ENCODE measurements around the gene C19orf47. TPM values are rescaled to one million over a fixed set of nuclear protein-coding genes. Genes with fewer than 3 reads are reported as not detected.

The C19orf47 gene
- polyA plus RNA-seq, 1 donor from 2014 or later = 22.8 TPM

- Histone ChIP-seq H3K9ac (ENCODE audit: low read length) (no peak overlapping the region), H4K20me1 (ENCODE audit: insufficient read depth) (no peaks in the 10 kb centered on the region), H3F3A (ENCODE audit: insufficient read depth, low read length, poor library complexity, severe bottlenecking) (no peaks in the 10 kb centered on the region), H3K9me2 (ENCODE audit: insufficient read depth, low read length) (no peaks in the 10 kb centered on the region), H3K4me3 (ENCODE audit: low read length) (no peak overlapping the region), H3K27me3 (ENCODE audit: insufficient read depth, low read depth, low read length) (no peaks in the 10 kb centered on the region), H3K9me3 (ENCODE audit: low read length) (no peaks in the 10 kb centered on the region), H3K36me3 (ENCODE audit: insufficient read depth, low read length) (no peaks in the 10 kb centered on the region), H2AFZ (ENCODE audit: low read depth, low read length) (no peak overlapping the region), H3K79me2 (replicated peaks; ENCODE audit: insufficient read depth, low read length) (no peaks in the 10 kb centered on the region), H3K4me2 (ENCODE audit: low read length) (no peak overlapping the region), H3K27ac (ENCODE audit: low read length) (no peak overlapping the region)
- TF ChIP-seq CTCF (IDR thresholded peaks at IDR 0.05; ENCODE audit: poor library complexity, severe bottlenecking) (no peak), RAD21 (conservative IDR thresholded peaks at IDR 0.05) (no peak), EP300 (conservative IDR thresholded peaks at IDR 0.05; ENCODE audit: poor library complexity, severe bottlenecking) (no peak), TAF1 (IDR thresholded peaks at IDR 0.05; ENCODE audit: low read depth) (no peak), EZH2 (IDR thresholded peaks at IDR 0.05; ENCODE audit: borderline replicate concordance, insufficient read depth, low read length, poor library complexity, severe bottlenecking) (no peak), SMC3 (conservative IDR thresholded peaks at IDR 0.05; ENCODE audit: poor library complexity) (no peak), MXI1 (conservative IDR thresholded peaks at IDR 0.05; ENCODE audit: poor library complexity, severe bottlenecking) (no peak), POLR2AphosphoS5 (IDR thresholded peaks at IDR 0.05) (no peak), REST (IDR thresholded peaks at IDR 0.05; ENCODE audit: borderline replicate concordance) (no peak)
Observed at GRCh38 chr19:40326201-40326600, 22.0 kb downstream of the C19orf47 start.

GRCh38 chr19:40323705-40324104 lies 24.5 kb downstream of the C19orf47 start:
- no peak for TF ChIP-seq CTCF (IDR thresholded peaks at IDR 0.05; ENCODE audit: poor library complexity, severe bottlenecking)
- TF ChIP-seq SMC3 (conservative IDR thresholded peaks at IDR 0.05; ENCODE audit: poor library complexity) = no peak
- TF ChIP-seq EZH2 (IDR thresholded peaks at IDR 0.05; ENCODE audit: borderline replicate concordance, insufficient read depth, low read length, poor library complexity, severe bottlenecking) = no peak
- no peak for TF ChIP-seq EP300 (conservative IDR thresholded peaks at IDR 0.05; ENCODE audit: poor library complexity, severe bottlenecking)
- TF ChIP-seq TAF1 (IDR thresholded peaks at IDR 0.05; ENCODE audit: low read depth) = no peak
- no peak for TF ChIP-seq RAD21 (conservative IDR thresholded peaks at IDR 0.05)
- no peak for TF ChIP-seq MXI1 (conservative IDR thresholded peaks at IDR 0.05; ENCODE audit: poor library complexity, severe bottlenecking)
- no peak for TF ChIP-seq POLR2AphosphoS5 (IDR thresholded peaks at IDR 0.05)
- TF ChIP-seq REST (IDR thresholded peaks at IDR 0.05; ENCODE audit: borderline replicate concordance) = no peak
- H3K27me3 ChIP-seq (ENCODE audit: insufficient read depth, low read depth, low read length) = no peaks in the 10 kb centered on the region
- no peaks in the 10 kb centered on the region for H3K9me3 ChIP-seq (ENCODE audit: low read length)
- H3K79me2 ChIP-seq (replicated peaks; ENCODE audit: insufficient read depth, low read length) = no peaks in the 10 kb centered on the region
- no peak overlapping the region for H3K9ac ChIP-seq (ENCODE audit: low read length)
- no peak overlapping the region for H3K27ac ChIP-seq (ENCODE audit: low read length)
- no peak overlapping the region for H3K4me2 ChIP-seq (ENCODE audit: low read length)
- no peaks in the 10 kb centered on the region for H3K9me2 ChIP-seq (ENCODE audit: insufficient read depth, low read length)
- H3K4me3 ChIP-seq (ENCODE audit: low read length) = no peak overlapping the region
- H3F3A ChIP-seq (ENCODE audit: insufficient read depth, low read length, poor library complexity, severe bottlenecking) = no peaks in the 10 kb centered on the region
- H2AFZ ChIP-seq (ENCODE audit: low read depth, low read length) = no peak overlapping the region
- H4K20me1 ChIP-seq (ENCODE audit: insufficient read depth) = no peaks in the 10 kb centered on the region
- H3K36me3 ChIP-seq (ENCODE audit: insufficient read depth, low read length) = no peaks in the 10 kb centered on the region

All from neural cell (in vitro differentiated cells).